IPS-18c (cell line): ENCODE data around the gene TCF25.
A peak's percentile ranks its signal among the peaks of the same experiment; 100 is the strongest.
"Not testable (repeated sequence)": the region's sequence is repeated elsewhere in the genome, so short reads cannot be mapped to it uniquely, and the experiment has no call there.

ENCODE experiments used
- H3K4me3 ChIP-seq: 2 replicates; pipeline ENCODE4 v1.7.0; 2013; ENCODE audit warnings: low read depth, mild to moderate bottlenecking, low read length, moderate library complexity; ENCODE audit not compliant: insufficient read depth
- H3K9me3 ChIP-seq: one replicate; pipeline ENCODE4 v1.6.1; 2013; ENCODE audit warnings: mild to moderate bottlenecking, low read length, moderate library complexity; ENCODE audit not compliant: control insufficient read depth, insufficient read depth

The TCF25 gene, protein sequence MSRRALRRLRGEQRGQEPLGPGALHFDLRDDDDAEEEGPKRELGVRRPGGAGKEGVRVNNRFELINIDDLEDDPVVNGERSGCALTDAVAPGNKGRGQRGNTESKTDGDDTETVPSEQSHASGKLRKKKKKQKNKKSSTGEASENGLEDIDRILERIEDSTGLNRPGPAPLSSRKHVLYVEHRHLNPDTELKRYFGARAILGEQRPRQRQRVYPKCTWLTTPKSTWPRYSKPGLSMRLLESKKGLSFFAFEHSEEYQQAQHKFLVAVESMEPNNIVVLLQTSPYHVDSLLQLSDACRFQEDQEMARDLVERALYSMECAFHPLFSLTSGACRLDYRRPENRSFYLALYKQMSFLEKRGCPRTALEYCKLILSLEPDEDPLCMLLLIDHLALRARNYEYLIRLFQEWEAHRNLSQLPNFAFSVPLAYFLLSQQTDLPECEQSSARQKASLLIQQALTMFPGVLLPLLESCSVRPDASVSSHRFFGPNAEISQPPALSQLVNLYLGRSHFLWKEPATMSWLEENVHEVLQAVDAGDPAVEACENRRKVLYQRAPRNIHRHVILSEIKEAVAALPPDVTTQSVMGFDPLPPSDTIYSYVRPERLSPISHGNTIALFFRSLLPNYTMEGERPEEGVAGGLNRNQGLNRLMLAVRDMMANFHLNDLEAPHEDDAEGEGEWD

DNA sequence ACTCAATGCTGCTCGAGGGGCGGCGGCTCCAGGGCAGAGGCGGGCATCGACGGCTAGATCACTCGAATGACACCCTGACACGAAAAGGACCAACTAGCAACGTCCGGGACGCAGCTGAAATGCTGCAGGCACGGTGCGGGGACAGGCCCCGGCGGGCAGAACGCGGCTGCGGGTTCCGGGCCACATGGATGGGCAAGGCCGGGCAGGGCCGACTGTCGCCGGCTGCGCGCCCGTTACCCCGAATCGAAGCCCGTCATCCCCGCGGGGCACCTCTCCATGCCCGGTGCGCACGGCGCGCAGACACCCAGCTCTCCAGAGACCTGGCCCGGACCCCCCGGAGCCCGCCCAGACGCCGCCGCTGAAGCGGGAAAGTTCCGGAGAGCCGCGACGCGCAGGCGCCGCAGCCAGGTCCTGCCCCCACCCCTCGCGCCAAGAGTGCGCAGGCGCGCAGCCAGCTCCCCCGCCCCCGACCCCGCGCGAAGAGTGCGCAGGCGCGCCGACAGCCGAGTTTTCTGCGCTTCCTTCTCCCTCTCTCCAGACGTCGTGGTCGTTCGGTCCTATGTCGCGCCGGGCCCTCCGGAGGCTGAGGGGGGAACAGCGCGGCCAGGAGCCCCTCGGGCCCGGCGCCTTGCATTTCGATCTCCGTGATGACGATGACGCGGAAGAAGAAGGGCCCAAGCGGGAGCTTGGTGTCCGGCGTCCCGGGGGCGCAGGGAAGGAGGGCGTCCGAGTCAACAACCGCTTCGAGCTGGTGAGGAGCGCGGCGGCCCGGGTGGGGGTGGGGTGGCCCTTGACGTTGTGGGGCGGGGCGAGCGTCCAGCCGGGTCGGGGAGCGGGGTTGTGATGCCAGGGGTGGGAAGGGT is at the start of gene TCF25:
TSS of gene TCF25 (plus strand) at position 484 of the 863 bp plus-strand sequence. CDS start at position 560, 76 bp downstream.
- peaks cover 2% of the 10 kb centered on the region for H3K9me3 ChIP-seq
- peak within 1 kb of the TSS; percentile 95 for H3K4me3 ChIP-seq

DNA sequence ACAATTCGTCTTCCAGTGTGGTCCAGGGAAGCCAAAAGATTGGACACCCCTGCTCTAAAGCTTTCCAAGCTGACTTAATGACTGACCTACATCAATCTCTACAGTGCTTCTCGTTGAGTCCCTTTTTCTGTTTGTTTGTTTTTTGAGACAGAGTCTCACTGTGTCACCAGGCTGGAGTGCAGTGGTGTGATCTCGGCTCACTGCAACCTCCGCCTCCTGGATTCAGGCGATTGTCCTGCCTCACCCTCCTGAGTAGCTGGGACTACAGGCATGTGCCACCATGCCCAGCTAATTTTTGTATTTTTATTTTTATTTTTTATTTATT is 49.6 kb upstream of the TCF25 start:
- not testable (repeated sequence) for H3K4me3 ChIP-seq, H3K9me3 ChIP-seq

DNA sequence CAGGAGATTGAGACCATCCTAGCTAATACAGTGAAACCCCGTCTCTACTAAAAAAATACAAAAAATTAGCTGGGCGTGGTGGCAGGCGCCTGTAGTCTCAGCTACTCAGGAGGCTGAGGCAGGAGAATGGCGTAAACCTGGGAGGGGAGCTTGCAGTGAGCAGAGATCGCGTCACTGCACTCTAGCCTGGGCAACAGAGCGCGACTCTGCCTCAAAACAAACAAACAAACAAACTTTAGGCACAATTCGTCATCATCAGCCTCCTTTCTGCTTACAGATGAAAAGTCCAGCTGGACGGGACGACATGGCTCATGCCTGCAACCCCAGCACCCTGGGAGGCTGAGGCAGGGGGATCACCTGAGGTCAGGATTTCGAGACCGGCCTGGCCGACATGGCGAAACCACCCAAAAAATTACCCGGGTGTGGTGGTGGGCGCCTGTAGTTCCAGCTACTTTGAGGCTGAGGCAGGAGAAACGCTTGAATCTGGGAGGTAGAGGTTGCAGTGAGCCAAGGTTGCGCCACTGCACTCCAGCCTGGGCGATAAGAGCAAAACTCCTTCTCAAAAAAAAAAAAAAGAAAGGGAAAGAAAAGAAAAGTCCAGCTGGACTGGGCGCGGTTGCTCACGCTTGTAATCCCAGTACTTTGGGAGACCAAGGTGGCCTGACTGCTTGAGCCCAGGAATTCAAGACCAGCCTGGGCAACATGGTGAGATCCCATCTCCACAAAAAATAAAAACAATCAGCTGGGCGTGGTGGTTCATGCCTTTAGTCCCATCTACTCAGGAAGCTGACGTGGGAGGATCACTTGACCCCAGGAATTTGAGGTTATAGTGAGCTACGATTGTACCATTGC is 46.6 kb upstream of the TCF25 start:
- H3K4me3 ChIP-seq, result no peak overlapping the region
- no peaks in the 10 kb centered on the region for H3K9me3 ChIP-seq

DNA sequence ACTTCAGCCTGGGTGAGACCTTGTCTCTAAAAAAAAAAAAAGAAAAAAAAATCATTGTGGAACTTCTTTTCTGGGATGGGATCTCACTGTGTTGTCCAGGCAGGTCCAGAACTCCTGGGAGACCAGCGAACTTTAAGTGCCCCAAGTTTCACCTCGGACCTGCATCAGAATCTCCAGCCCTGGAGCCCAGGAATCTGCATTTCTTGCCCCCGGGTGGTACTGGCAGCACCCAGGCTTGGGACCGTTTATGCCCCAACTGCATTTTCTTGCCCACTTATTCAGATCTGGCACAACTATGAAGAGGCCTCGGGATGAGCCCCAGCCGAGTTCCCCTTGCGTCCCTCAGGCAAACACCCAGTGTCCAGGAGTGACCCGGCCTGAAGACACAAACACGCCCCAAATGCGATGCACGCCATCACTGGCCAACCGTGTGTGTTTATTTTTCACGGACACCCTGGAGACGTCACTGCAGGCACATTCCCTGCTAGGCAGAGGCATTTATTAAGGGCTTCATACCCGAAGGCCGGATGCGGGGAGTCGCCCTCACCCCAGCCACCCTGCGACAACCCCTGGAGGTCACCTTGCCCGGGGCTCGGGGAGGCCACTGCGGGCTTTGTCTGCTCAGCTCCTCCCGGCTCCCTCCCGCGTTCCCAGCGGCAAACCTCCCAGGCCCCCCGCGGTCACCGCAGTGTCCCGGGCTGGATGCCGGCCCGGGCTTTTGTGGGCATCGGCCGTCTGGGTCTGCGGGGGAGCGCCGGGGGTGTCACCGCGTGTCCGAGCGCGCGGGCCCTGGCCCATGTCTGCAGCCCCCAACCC is 45.8 kb upstream of the TCF25 start:
- H3K9me3 ChIP-seq, result no peaks in the 10 kb centered on the region
- H3K4me3 ChIP-seq, result peak overlapping the region; percentile 77

DNA sequence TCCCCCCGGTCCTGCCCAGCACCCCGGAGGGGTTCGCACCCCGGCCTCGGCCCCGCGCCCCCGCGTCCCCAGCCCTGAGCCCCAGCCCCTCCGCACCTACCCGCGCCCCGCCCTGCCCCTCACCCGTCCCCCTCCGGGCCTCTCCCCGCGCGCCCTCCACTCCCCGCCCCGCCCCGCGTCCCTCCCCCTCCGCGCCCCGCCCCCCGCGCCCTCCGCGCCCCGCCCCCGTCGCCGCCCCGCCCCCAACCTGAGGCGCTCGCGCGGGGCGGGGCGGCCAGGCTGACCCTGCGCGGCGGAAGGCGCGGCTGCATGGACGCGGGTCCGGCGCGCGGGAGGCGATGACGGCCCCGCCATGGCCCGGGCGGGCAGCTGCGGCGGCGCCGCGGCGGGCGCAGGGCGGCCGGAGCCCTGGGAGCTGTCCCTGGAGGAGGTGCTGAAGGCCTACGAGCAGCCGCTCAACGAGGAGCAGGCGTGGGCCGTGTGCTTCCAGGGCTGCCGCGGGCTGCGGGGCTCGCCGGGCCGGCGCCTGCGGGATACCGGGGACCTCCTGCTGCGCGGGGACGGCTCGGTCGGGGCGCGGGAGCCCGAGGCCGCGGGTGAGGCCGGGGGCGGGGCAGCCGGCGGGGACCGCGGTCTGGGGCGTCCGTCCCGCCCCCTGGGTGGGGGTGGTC is 45.1 kb upstream of the TCF25 start, which contains the start of gene SPIRE2:
TSS of gene SPIRE2 (plus strand) at position 277 of the 671 bp plus-strand sequence. CDS start at position 353, 76 bp downstream.
- Histone ChIP-seq H3K4me3 (peak within 1 kb of the TSS; percentile 77), H3K9me3 (no peaks in the 10 kb centered on the region)

- peak overlapping the region; percentile 50; the same call in 1 of the 2 replicates for H3K4me3 ChIP-seq
- H3K9me3 ChIP-seq, result no peaks in the 10 kb centered on the region
These were observed 44.3 kb upstream of the TCF25 start for GRCh38 chr16:89828870-89829629.

GRCh38 chr16:89829630-89830437 is 43.6 kb upstream of the TCF25 start:
- no peak overlapping the region for H3K4me3 ChIP-seq
- H3K9me3 ChIP-seq, result no peaks in the 10 kb centered on the region

DNA sequence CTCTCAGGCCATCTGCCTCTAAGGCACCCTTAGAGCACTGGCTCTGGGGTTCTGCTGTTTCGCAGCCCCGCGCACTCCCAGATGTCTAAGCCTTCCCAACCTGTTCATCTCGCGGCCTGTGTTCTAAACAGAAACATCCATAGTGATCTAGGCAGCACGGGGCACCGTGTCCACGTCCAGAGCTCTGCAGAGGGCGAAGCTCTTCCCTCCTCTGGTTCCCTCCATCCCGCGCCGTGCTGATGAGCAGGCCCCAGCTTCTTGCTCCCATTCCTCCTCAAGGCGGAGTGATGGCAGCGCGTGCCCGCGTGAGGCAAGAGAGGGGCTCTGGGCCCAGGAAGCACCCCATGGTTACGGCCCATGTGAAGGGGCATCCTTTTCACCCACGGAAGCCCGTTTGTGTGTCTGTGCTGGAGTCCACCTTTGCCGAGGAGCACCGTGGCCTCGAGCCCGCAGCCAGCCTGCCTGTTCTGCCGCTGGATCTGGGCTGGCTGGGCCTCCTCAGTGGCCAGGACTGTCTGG is 41.5 kb upstream of the TCF25 start:
- H3K4me3 ChIP-seq, result no peak overlapping the region
- no peaks in the 10 kb centered on the region for H3K9me3 ChIP-seq

GRCh38 chr16:89833664-89834363 is 39.6 kb upstream of the TCF25 start:
- not testable (repeated sequence) for H3K4me3 ChIP-seq

DNA sequence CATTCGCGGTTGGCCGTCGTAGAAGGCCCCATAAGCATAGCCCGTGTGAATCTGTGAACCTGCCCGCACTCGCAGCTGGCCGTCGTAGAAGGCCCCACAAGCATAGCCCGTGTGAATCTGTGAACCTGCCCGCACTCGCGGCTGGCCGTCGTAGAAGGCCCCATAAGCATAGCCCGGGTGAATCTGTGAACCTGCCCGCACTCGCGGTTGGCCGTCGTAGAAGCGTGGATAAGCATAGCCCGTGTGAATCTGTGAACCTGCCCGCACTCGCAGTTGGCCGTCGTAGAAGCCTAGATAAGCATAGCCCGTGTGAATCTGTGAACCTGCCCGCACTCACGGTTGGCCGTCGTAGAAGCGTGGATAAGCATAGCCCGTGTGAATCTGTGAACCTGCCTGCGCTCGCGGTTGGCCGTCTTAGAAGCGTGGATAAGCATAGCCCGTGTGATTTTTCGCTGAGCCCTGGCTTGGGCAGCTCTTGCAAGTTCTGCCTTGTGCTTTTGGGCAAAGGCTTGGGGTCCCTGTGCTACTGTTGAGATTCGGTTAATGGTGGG is 38.5 kb upstream of the TCF25 start:
- H3K4me3 ChIP-seq, H3K9me3 ChIP-seq: not testable (repeated sequence)

More at GRCh38 chr16:89833664-89834363, 39.6 kb upstream of the TCF25 start:
- not testable (repeated sequence) for H3K9me3 ChIP-seq

DNA sequence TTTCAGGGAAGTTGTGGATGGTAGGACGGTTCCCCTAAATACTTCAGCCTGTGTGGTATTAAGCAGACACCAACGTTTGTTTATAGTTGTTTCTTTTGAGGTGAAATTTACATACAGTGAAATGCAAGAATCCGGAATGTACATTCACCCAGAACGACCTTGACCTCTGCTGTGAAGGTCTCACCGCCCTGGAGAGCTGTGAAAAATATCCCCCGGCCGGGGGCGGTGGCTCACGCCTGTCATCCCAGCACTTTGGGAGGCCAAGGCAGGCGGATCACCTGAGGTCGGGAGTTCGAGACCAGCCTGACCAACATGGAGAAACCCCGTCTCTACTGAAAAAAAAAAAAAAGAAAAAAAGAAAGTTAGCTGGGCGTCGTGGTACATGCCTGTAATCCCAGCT is 36.9 kb upstream of the TCF25 start:
- H3K9me3 ChIP-seq, H3K4me3 ChIP-seq: not testable (repeated sequence)

GRCh38 chr16:89837014-89837546 is 36.3 kb upstream of the TCF25 start:
- Histone ChIP-seq H3K4me3 (no peak overlapping the region; the same call in 1 of the 2 replicates), H3K9me3 (no peaks in the 10 kb centered on the region)

GRCh38 chr16:89841275-89841674 is 32.1 kb upstream of the TCF25 start:
- H3K4me3 ChIP-seq, result no peak overlapping the region
- H3K9me3 ChIP-seq, result no peaks in the 10 kb centered on the region
